ENCODE results near the gene SDCBP2.

- TF ChIP-seq, protein P1, sequence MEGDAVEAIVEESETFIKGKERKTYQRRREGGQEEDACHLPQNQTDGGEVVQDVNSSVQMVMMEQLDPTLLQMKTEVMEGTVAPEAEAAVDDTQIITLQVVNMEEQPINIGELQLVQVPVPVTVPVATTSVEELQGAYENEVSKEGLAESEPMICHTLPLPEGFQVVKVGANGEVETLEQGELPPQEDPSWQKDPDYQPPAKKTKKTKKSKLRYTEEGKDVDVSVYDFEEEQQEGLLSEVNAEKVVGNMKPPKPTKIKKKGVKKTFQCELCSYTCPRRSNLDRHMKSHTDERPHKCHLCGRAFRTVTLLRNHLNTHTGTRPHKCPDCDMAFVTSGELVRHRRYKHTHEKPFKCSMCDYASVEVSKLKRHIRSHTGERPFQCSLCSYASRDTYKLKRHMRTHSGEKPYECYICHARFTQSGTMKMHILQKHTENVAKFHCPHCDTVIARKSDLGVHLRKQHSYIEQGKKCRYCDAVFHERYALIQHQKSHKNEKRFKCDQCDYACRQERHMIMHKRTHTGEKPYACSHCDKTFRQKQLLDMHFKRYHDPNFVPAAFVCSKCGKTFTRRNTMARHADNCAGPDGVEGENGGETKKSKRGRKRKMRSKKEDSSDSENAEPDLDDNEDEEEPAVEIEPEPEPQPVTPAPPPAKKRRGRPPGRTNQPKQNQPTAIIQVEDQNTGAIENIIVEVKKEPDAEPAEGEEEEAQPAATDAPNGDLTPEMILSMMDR (IDR thresholded peaks at IDR 0.05): no peak
- no peak for TF ChIP-seq POLR2A (IDR thresholded peaks at IDR 0.05)
Observed at GRCh38 chr20:1305712-1306111, 23.2 kb downstream of the SDCBP2 start.

Data from uterus (tissue), 2 donors.